Activated CD4-positive, alpha-beta T cell treated with anti-CD3 and anti-CD28 coated beads, Interleukin-2, amount 10 ng/mL, durations not matched to agents 24 days and 14 days (primary cell): ENCODE data around the gene ARRDC3. TPM values are rescaled to one million over a fixed set of nuclear protein-coding genes. Genes with fewer than 3 reads are reported as not detected.
A peak's percentile ranks its signal among the peaks of the same experiment; 100 is the strongest.

Experiments used
- DNase-seq: peaks from one replicate; pipeline ENCODE4 v3.0.0; 2022
- H3K27ac Mint-ChIP-seq: one replicate; pipeline ENCODE4 v1.8.0; 2022; ENCODE audit warnings: mild to moderate bottlenecking, mixed read lengths
- H3K27me3 Mint-ChIP-seq: one replicate; pipeline ENCODE4 v1.8.0; 2022; ENCODE audit warnings: mixed read lengths
- H3K36me3 Mint-ChIP-seq: one replicate; pipeline ENCODE4 v1.8.0; 2022; ENCODE audit warnings: low read depth, mild to moderate bottlenecking, mixed read lengths
- H3K4me1 Mint-ChIP-seq: one replicate; pipeline ENCODE4 v1.8.0; 2021; ENCODE audit warnings: mixed read lengths
- H3K4me3 Mint-ChIP-seq: one replicate; pipeline ENCODE4 v1.8.0; 2022; ENCODE audit warnings: mild to moderate bottlenecking, moderate library complexity, mixed read lengths
- H3K9me3 Mint-ChIP-seq: one replicate; pipeline ENCODE4 v1.8.0; 2021; ENCODE audit warnings: mixed read lengths
- intact Hi-C: fragments of 100-400 bp; cut with micrococcal nuclease; formaldehyde crosslinking; loops from one replicate; pipeline ENCODE4 v1.15.1; 2023
- total RNA-seq: library from RNA; stranded (reverse); gene quantifications from 2 replicates; pipeline ENCODE4 v1.2.3, GENCODE V29; 2022

Gene ARRDC3
- total RNA-seq, 1 donor from 2014 or later, result 12.4 TPM

GRCh38 chr5:91380491-91381238 is 2.5 kb downstream of the ARRDC3 start:
- Mint-ChIP-seq H3K4me1 (peaks cover 30% of the 10 kb centered on the region), H3K36me3 (peaks cover 16% of the 10 kb centered on the region), H3K27ac (peak overlapping the region; percentile 99), H3K27me3 (no peaks in the 10 kb centered on the region), H3K9me3 (no peaks in the 10 kb centered on the region), H3K4me3 (peak overlapping the region; percentile 94)
- intact Hi-C loops, result loop anchor here (1.0 to 5.0 kb wide), 5 partner anchors 66 to 972 kb away; partner anchors contain the start of genes CETN3, MBLAC2 and POLR3G
- DNase-seq, result peak; percentile 99

DNA sequence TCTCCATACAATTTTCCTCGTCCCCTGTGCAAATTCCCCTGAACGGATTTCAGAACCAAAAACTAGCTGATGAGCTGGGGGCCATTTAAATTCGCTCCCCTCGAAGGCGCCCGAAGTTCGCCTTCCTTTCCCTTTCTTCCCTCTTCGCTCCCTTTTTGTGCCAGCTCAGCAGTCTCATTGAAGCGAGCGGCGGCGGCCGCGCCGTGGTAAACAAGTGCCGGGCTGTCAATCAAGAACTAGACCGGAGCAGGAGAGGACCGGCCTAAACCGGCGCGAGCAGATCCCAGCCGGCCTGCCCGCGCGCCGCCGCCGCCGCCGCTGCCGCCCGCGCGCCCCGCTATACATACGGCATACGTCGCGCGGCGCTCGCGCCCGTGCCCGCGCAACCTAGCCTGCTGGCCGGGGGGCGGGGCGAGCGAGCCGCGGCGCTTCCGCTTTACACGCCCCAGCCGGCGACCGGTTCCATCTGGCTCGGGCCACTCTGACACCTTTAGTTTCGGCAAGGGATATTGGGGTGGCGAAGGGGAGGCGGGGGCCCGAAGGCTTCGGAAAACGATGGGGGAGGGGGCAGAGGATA is 3.1 kb downstream of the ARRDC3 start:
- peak overlapping the region; percentile 100 for H3K27ac Mint-ChIP-seq

DNA sequence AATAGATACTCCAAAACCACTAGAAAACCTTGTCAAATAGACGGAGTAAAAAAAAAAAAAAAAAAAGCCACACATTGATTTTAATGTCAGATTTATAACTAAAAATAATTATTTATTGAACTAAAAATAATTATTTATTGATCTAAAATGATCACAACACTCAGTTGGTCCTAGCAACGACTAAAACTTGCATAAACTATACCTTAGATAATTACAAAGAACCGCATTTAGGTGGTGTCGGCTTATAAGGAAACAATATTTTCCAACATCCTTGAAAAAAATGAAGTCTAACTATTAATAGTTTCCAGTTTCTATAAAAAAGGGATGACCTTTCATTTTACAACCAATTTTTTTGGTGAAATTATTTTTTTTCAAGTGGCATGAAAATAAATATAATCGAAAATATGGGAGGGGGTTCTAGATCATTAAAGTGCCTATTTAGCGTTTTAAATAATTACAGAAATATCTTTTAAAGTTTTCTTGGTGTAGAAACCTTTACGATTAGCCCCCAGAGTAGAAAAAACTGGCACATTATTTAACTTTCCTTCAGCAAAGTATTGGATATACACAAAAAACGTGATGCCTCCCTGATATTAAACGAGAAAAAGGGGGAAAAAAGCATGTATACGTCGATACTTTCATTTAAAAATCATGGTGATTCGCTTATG is 3.7 kb downstream of the ARRDC3 start:
- Mint-ChIP-seq H3K4me1 (peaks cover 29% of the 10 kb centered on the region), H3K4me3 (peak overlapping the region; percentile 94), H3K36me3 (peaks cover 23% of the 10 kb centered on the region), H3K27ac (peak overlapping the region; percentile 100), H3K27me3 (no peaks in the 10 kb centered on the region), H3K9me3 (no peaks in the 10 kb centered on the region)
- DNase-seq, result no peak
- intact Hi-C loops, result no loop called here

More for the DNA sequence above, 3.1 kb downstream of the ARRDC3 start:
- Mint-ChIP-seq H3K9me3 (no peaks in the 10 kb centered on the region), H3K27me3 (no peaks in the 10 kb centered on the region), H3K4me3 (peak overlapping the region; percentile 94), H3K4me1 (peaks cover 31% of the 10 kb centered on the region), H3K36me3 (peaks cover 18% of the 10 kb centered on the region)
- peak; percentile 99 for DNase-seq
- intact Hi-C loops, result loop anchor here (1.0 to 5.0 kb wide), 5 partner anchors 66 to 971 kb away; partner anchors contain the start of genes CETN3, MBLAC2 and POLR3G

DNA sequence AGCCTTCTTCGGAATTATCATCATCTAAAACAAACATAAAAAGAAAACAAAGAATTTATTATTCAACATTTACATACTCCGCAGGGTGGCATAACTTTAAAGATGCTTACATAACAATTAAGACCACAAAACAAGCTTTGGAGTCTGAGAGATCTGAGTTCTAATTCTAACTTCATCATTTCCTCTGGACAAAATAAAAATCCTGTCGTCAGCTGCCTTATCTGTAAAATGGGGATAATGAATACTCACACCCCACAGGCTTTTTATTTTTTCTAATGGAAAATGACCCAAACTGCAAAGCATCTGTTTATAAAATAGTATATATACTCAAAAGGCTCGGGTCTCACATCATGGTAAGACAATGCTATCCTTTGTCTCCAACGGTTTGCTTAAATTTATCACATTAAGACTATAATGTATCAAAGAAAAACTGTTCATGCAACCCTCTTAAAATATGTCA is 4.3 kb downstream of the ARRDC3 start:
- H3K27me3 Mint-ChIP-seq, result no peaks in the 10 kb centered on the region
- H3K4me1 Mint-ChIP-seq, result peaks cover 23% of the 10 kb centered on the region
- H3K4me3 Mint-ChIP-seq, result peak overlapping the region; percentile 94
- no peaks in the 10 kb centered on the region for H3K9me3 Mint-ChIP-seq
- intact Hi-C loops, result no loop called here
- H3K27ac Mint-ChIP-seq, result peak overlapping the region; percentile 100
- H3K36me3 Mint-ChIP-seq, result peaks cover 27% of the 10 kb centered on the region
- DNase-seq, result no peak

DNA sequence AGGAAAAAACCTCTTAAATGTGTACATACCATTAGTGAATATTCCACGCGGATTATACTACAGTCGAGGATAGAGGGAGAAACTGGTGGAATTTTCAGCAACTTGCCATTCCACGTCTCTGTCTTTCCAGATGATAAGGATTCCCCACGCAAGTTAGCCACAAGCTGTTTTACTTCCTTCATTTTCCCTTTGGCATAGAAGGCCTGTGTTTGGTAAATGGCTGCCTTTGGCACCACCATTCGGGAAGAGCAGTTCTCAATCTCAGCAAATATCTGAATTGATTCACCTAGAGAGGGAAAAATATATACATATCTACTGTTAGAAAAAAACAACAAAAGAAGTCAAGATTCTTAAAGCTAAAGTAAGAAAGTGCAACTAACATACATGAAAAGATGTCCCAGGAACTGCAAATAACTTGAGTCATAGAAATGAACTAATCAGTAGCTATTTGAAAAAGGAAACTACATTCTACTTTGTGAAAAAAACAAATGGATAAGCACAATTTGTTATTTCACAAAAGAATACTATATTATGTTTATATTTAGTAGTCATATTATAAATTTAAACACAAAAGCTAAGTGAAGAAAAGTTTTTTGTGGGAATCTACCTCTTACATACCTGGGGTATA is 8.1 kb downstream of the ARRDC3 start:
- no peaks in the 10 kb centered on the region for H3K27me3 Mint-ChIP-seq
- no peak overlapping the region for H3K27ac Mint-ChIP-seq
- H3K9me3 Mint-ChIP-seq, result no peaks in the 10 kb centered on the region
- DNase-seq, result no peak
- peaks cover 54% of the 10 kb centered on the region for H3K36me3 Mint-ChIP-seq
- intact Hi-C loops, result no loop called here
- H3K4me1 Mint-ChIP-seq, result peaks cover 22% of the 10 kb centered on the region
- no peak overlapping the region for H3K4me3 Mint-ChIP-seq

- no peak overlapping the region for H3K4me3 Mint-ChIP-seq
- intact Hi-C loops, result no loop called here
- no peak for DNase-seq
- H3K36me3 Mint-ChIP-seq, result peaks cover 59% of the 10 kb centered on the region
- H3K27me3 Mint-ChIP-seq, result no peaks in the 10 kb centered on the region
- H3K4me1 Mint-ChIP-seq, result peaks cover 15% of the 10 kb centered on the region
- H3K27ac Mint-ChIP-seq, result no peak overlapping the region
- no peaks in the 10 kb centered on the region for H3K9me3 Mint-ChIP-seq
Measured at GRCh38 chr5:91373600-91373999, 9.5 kb downstream of the ARRDC3 start.

DNA sequence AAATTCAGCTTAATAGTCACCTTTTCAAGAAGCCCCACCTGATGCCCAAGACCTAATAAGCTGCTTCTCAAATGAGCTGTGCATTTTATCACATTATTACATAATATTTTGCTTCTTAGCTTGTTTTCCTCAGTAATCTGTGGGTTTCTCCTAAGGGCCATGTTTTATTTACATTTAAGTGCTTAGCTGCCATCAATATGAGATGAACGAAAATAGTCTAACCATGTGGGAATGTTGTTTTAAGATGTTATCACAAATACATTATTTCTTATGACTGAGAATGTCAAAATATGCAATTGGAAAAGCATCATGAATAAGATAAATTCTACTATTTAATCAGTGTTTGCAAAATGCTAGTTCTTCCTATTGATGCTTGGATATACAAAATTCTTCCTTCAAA is 10.1 kb downstream of the ARRDC3 start:
- H3K9me3 Mint-ChIP-seq, result no peaks in the 10 kb centered on the region
- H3K27me3 Mint-ChIP-seq, result no peaks in the 10 kb centered on the region
- no peak for DNase-seq
- intact Hi-C loops, result no loop called here
- H3K27ac Mint-ChIP-seq, result no peak overlapping the region
- peaks cover 15% of the 10 kb centered on the region for H3K4me1 Mint-ChIP-seq
- peaks cover 65% of the 10 kb centered on the region for H3K36me3 Mint-ChIP-seq
- no peak overlapping the region for H3K4me3 Mint-ChIP-seq

GRCh38 chr5:91369480-91369879 is 13.6 kb downstream of the ARRDC3 start:
- no peak for DNase-seq
- Mint-ChIP-seq H3K9me3 (no peaks in the 10 kb centered on the region), H3K4me3 (no peak overlapping the region), H3K4me1 (peaks cover 5% of the 10 kb centered on the region), H3K27me3 (no peaks in the 10 kb centered on the region), H3K27ac (no peak overlapping the region), H3K36me3 (peaks cover 50% of the 10 kb centered on the region)
- intact Hi-C loops, result no loop called here

- intact Hi-C loops, result no loop called here
- Mint-ChIP-seq H3K4me1 (peaks cover 5% of the 10 kb centered on the region), H3K4me3 (no peak overlapping the region), H3K27ac (no peak overlapping the region), H3K27me3 (no peaks in the 10 kb centered on the region), H3K9me3 (no peaks in the 10 kb centered on the region), H3K36me3 (peaks cover 41% of the 10 kb centered on the region)
- no peak for DNase-seq
Measured at GRCh38 chr5:91367908-91368648, 15.0 kb downstream of the ARRDC3 start.

GRCh38 chr5:91367344-91367743 is 15.8 kb downstream of the ARRDC3 start:
- H3K9me3 Mint-ChIP-seq, result peaks cover 3% of the 10 kb centered on the region
- intact Hi-C loops, result no loop called here
- no peak overlapping the region for H3K27ac Mint-ChIP-seq
- no peak overlapping the region for H3K4me3 Mint-ChIP-seq
- peaks cover 2% of the 10 kb centered on the region for H3K4me1 Mint-ChIP-seq
- H3K27me3 Mint-ChIP-seq, result peaks cover 3% of the 10 kb centered on the region
- no peak for DNase-seq
- peaks cover 35% of the 10 kb centered on the region for H3K36me3 Mint-ChIP-seq

DNA sequence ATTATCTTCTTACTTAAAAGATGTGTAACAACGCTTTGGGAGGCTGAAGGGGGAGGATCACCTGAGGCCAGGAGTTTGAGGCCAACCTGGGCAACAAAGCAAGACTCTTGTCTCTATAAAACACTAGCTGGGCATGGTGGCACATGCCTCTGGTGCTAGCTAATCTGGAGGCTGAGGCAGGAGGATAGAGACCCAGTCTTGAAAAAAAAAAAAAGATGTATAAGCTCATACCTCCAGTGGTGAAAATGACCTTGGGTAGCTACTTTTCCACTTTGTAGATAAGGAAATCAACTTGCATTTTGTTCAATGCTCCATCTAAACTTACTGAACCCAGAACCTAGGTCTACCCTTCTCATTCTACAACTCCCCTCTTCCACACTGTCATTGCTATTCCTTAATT is 16.6 kb downstream of the ARRDC3 start:
- no peak for DNase-seq
- intact Hi-C loops, result no loop called here
- peaks cover 31% of the 10 kb centered on the region for H3K36me3 Mint-ChIP-seq
- peaks cover 3% of the 10 kb centered on the region for H3K27me3 Mint-ChIP-seq
- H3K9me3 Mint-ChIP-seq, result peaks cover 7% of the 10 kb centered on the region
- peaks cover 6% of the 10 kb centered on the region for H3K4me1 Mint-ChIP-seq
- no peak overlapping the region for H3K27ac Mint-ChIP-seq
- no peak overlapping the region for H3K4me3 Mint-ChIP-seq

DNA sequence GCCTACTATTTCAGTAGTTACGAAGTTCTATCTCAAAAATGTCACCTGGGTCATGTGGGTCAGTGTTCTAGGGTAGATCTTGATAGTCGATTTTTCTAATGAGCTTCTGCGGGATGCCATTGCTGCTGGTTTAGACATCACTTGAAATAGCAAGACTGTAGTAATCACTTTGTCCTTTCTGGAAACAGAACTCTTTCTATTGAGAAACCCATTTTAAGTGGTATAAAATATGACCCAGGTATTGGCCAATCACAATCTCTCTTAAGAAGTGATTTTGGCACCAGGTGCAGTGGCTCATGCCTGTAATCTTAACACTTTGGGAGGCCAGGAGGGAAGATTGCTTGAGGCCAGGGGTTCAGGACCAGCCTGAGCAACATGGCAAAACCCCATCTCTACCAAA is 17.6 kb downstream of the ARRDC3 start:
- peaks cover 27% of the 10 kb centered on the region for H3K36me3 Mint-ChIP-seq
- peaks cover 15% of the 10 kb centered on the region for H3K9me3 Mint-ChIP-seq
- intact Hi-C loops, result no loop called here

GRCh38 chr5:91362935-91363334 is 20.2 kb downstream of the ARRDC3 start:
- intact Hi-C loops, result no loop called here
- H3K27me3 Mint-ChIP-seq, result peaks cover 9% of the 10 kb centered on the region
- peaks cover 9% of the 10 kb centered on the region for H3K36me3 Mint-ChIP-seq
- no peak for DNase-seq
- no peak overlapping the region for H3K4me3 Mint-ChIP-seq
- H3K9me3 Mint-ChIP-seq, result peaks cover 15% of the 10 kb centered on the region
- H3K4me1 Mint-ChIP-seq, result peaks cover 9% of the 10 kb centered on the region
- H3K27ac Mint-ChIP-seq, result no peak overlapping the region

More for the DNA sequence above, 17.6 kb downstream of the ARRDC3 start:
- no peak for DNase-seq
- peaks cover 3% of the 10 kb centered on the region for H3K27me3 Mint-ChIP-seq
- H3K4me3 Mint-ChIP-seq, result no peak overlapping the region
- H3K27ac Mint-ChIP-seq, result no peak overlapping the region
- peaks cover 11% of the 10 kb centered on the region for H3K4me1 Mint-ChIP-seq
